NT2/D1 (cell line): ENCODE data around the gene SLC35F3.

Experiments used
- DNase-seq: peaks from one replicate; pipeline ENCODE4 v3.0.0-alpha.2; 2011; ENCODE audit warnings: low read depth, low spot score
- H3K27me3 ChIP-seq: 2 replicates; pipeline ENCODE4 v1.6.0; 2011; ENCODE audit warnings: mild to moderate bottlenecking; ENCODE audit not compliant: insufficient read length, insufficient read depth
- H3K36me3 ChIP-seq: 2 replicates; pipeline ENCODE4 v1.6.1; 2011; ENCODE audit warnings: mild to moderate bottlenecking, low read length, mixed read lengths; ENCODE audit not compliant: insufficient read depth, insufficient read length
- H3K4me1 ChIP-seq: 2 replicates; pipeline ENCODE4 v1.5.1; 2011; ENCODE audit not compliant: insufficient read depth, insufficient read length
- H3K4me3 ChIP-seq: 2 replicates; pipeline ENCODE4 v1.5.1; 2011; ENCODE audit warnings: low read depth; ENCODE audit not compliant: insufficient read length
- H3K9ac ChIP-seq: 2 replicates; pipeline ENCODE4 v1.6.0; 2011; ENCODE audit warnings: low read depth; ENCODE audit not compliant: insufficient read length
- H3K9me3 ChIP-seq: 2 replicates; pipeline ENCODE4 v1.5.1; 2011; ENCODE audit warnings: mild to moderate bottlenecking, low read length; ENCODE audit not compliant: insufficient read depth
- SUZ12 ChIP-seq: IDR thresholded peaks from 2 replicates; pipeline ENCODE4 v1.6.1; 2011; ENCODE audit not compliant: insufficient read length, insufficient read depth; ENCODE audit errors: extremely low read depth
- YY1 ChIP-seq: IDR thresholded peaks from 2 replicates; pipeline ENCODE4 v1.6.1; 2011; ENCODE audit not compliant: insufficient read length, insufficient read depth
- ZNF274 ChIP-seq: IDR thresholded peaks from 2 replicates; pipeline ENCODE4 v1.6.1; 2011; ENCODE audit warnings: mild to moderate bottlenecking, low read depth, low read length

Gene SLC35F3

GRCh38 chr1:234001817-234002216, 97.3 kb downstream of the SLC35F3 start:
- Histone ChIP-seq H3K36me3 (no peaks in the 10 kb centered on the region), H3K9ac (no peak overlapping the region), H3K4me3 (no peak overlapping the region), H3K27me3 (no peaks in the 10 kb centered on the region), H3K9me3 (no peaks in the 10 kb centered on the region), H3K4me1 (no peaks in the 10 kb centered on the region)
- DNase-seq: no peak
- TF ChIP-seq ZNF274 (no peak), YY1 (no peak), SUZ12 (no peak)

- TF ChIP-seq ZNF274 (no peak), YY1 (no peak), SUZ12 (no peak)
- H3K4me1 ChIP-seq: no peaks in the 10 kb centered on the region
- H3K36me3 ChIP-seq: no peaks in the 10 kb centered on the region
- no peaks in the 10 kb centered on the region for H3K27me3 ChIP-seq
- no peak for DNase-seq
- H3K9me3 ChIP-seq: 0 out of 2 replicates have a peak, but pooled peaks cover 4% of the 10 kb centered on the region
- no peak overlapping the region for H3K4me3 ChIP-seq
- no peak overlapping the region for H3K9ac ChIP-seq
These were observed 100.1 kb downstream of the SLC35F3 start for GRCh38 chr1:234004591-234004990.

GRCh38 chr1:234007684-234008083, 103.2 kb downstream of the SLC35F3 start:
- TF ChIP-seq ZNF274: no peak
- no peak for TF ChIP-seq SUZ12
- TF ChIP-seq YY1: no peak
- H3K27me3 ChIP-seq: no peaks in the 10 kb centered on the region
- 0 out of 2 replicates have a peak, but pooled peaks cover 5% of the 10 kb centered on the region for H3K9me3 ChIP-seq
- no peak overlapping the region for H3K9ac ChIP-seq
- H3K4me1 ChIP-seq: no peaks in the 10 kb centered on the region
- no peak overlapping the region for H3K4me3 ChIP-seq
- H3K36me3 ChIP-seq: no peaks in the 10 kb centered on the region
- no peak for DNase-seq

- Histone ChIP-seq H3K4me1 (no peaks in the 10 kb centered on the region), H3K9ac (no peak overlapping the region), H3K4me3 (no peak overlapping the region), H3K27me3 (no peaks in the 10 kb centered on the region), H3K9me3 (0 out of 2 replicates have a peak, but pooled peaks cover 5% of the 10 kb centered on the region), H3K36me3 (no peaks in the 10 kb centered on the region)
- no peak for DNase-seq
- TF ChIP-seq ZNF274 (no peak), YY1 (no peak), SUZ12 (no peak)
These were observed 104.1 kb downstream of the SLC35F3 start for GRCh38 chr1:234008591-234008990.

- Histone ChIP-seq H3K4me1 (no peaks in the 10 kb centered on the region), H3K9me3 (0 out of 2 replicates have a peak, but pooled peaks cover 5% of the 10 kb centered on the region), H3K9ac (no peak overlapping the region), H3K36me3 (no peaks in the 10 kb centered on the region), H3K4me3 (no peak overlapping the region), H3K27me3 (no peaks in the 10 kb centered on the region)
- DNase-seq: no peak
- TF ChIP-seq ZNF274 (no peak), SUZ12 (no peak)
These were observed 105.2 kb downstream of the SLC35F3 start for GRCh38 chr1:234009668-234010067.

- DNase-seq: no peak
- Histone ChIP-seq H3K4me3 (no peak overlapping the region), H3K9me3 (0 out of 2 replicates have a peak, but pooled peaks cover 5% of the 10 kb centered on the region)
These were observed 109.7 kb downstream of the SLC35F3 start for GRCh38 chr1:234014208-234014607.

GRCh38 chr1:234018816-234019215, 114.3 kb downstream of the SLC35F3 start:
- Histone ChIP-seq H3K4me3 (no peak overlapping the region), H3K4me1 (no peaks in the 10 kb centered on the region), H3K9me3 (no peaks in the 10 kb centered on the region), H3K27me3 (no peaks in the 10 kb centered on the region), H3K36me3 (no peaks in the 10 kb centered on the region), H3K9ac (no peak overlapping the region)
- no peak for TF ChIP-seq ZNF274
- TF ChIP-seq SUZ12: no peak
- TF ChIP-seq YY1: no peak
- no peak for DNase-seq

More at GRCh38 chr1:234014208-234014607, 109.7 kb downstream of the SLC35F3 start:
- TF ChIP-seq YY1 (no peak), ZNF274 (no peak), SUZ12 (no peak)
- Histone ChIP-seq H3K9ac (no peak overlapping the region), H3K36me3 (no peaks in the 10 kb centered on the region), H3K27me3 (no peaks in the 10 kb centered on the region), H3K4me1 (no peaks in the 10 kb centered on the region)
